ENCODE data around the gene LYZL6.

DNA sequence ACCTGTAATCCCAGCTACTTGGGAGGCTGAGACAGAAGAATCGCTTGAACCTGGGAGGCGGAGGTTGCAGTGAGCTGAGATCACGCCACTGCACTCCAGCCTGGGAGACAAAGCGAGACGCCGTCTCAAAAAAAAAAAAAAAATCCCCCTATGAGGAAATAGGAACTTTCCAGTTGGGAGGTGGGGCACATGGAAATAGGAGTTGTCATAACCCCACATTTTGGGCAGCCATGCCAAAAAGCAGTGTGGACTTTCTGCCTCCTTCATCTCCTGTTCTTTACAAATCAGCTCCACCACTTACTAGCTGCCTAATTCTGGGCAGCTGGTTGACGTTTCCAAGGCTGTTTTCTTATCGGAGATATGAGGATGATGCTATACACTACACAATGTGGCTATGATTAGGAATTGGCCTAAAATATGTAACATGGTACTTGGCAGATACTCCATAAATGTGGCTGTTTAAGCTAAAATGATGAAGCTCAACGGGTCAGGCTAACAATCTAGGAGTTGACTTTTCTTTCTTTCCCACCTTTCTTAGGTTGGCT is 41.8 kb downstream of the LYZL6 start:
- TF ChIP-seq YY1 (IDR thresholded peaks at IDR 0.05; ENCODE audit: insufficient read depth, insufficient read length): no peak
- TF ChIP-seq SUZ12 (IDR thresholded peaks at IDR 0.05; ENCODE audit: extremely low read depth, insufficient read depth, insufficient read length): no peak
- TF ChIP-seq ZNF274 (IDR thresholded peaks at IDR 0.05; ENCODE audit: low read depth, low read length): no peak

Data from NT2/D1 (cell line).